Measurements from ENCODE around the gene TOM1L1. TPM values are rescaled to one million over a fixed set of nuclear protein-coding genes. Genes with fewer than 3 reads are reported as not detected.

Gene TOM1L1
- total RNA-seq, 1 experiment from 2014 or later, result 44.6 TPM

DNA sequence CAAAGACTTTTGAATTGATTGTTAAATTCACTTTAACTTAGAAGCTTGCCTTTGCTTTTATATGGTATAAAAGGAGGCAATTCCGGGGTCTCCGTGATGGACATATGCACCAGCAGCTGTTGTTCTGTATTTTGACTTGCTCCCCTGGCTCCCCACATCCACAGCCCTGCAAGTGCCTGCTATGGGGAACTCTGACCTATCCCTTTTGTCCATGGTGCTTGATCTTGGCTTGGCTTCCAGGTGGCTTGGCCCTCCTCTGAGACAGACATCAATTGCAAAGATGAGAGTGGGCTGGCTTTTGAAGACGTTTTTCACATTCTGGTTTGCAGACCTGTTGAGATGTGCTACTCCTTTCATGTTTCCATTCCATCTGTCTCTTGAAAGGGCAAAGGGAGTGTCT lies 26.9 kb downstream of the TOM1L1 start:
- Histone ChIP-seq H3K27me3 (ENCODE audit: insufficient read depth, low read length) (no peaks in the 10 kb centered on the region), H3K4me1 (ENCODE audit: insufficient read depth, low read length) (no peaks in the 10 kb centered on the region), H2BK20ac (ENCODE audit: low read depth, low read length, poor library complexity, severe bottlenecking) (no peak overlapping the region), H2BK5ac (ENCODE audit: insufficient read length, low read length) (no peak overlapping the region), H3K79me1 (ENCODE audit: insufficient read depth, low read depth, low read length, poor library complexity, severe bottlenecking) (peaks cover 3% of the 10 kb centered on the region), H2BK12ac (ENCODE audit: insufficient read length, low read depth, low read length) (no peak overlapping the region), H2AK5ac (ENCODE audit: insufficient read length, low read length) (no peak overlapping the region), H3K4ac (ENCODE audit: low read depth, low read length) (no peak overlapping the region), H2BK120ac (ENCODE audit: low read depth, low read length, poor library complexity, severe bottlenecking) (no peak overlapping the region), H3K18ac (ENCODE audit: insufficient read length, low read depth, low read length) (no peak overlapping the region), H3K27ac (ENCODE audit: insufficient read length, low read depth, low read length) (no peak overlapping the region), H4K20me1 (ENCODE audit: control insufficient read depth, insufficient read depth, insufficient read length) (no peaks in the 10 kb centered on the region), H4K91ac (ENCODE audit: insufficient read length, low read depth, low read length) (no peak overlapping the region), H3K4me2 (ENCODE audit: insufficient read depth, insufficient read length, low read length) (no peak overlapping the region), H3K79me2 (ENCODE audit: insufficient read depth, low read length) (no peaks in the 10 kb centered on the region), H3K23ac (ENCODE audit: insufficient read length, low read depth, low read length) (no peak overlapping the region), H3K9me3 (ENCODE audit: control insufficient read depth, low read depth, low read length) (no peaks in the 10 kb centered on the region), H4K5ac (ENCODE audit: insufficient read length, low read depth, low read length) (no peak overlapping the region), H4K8ac (replicated peaks; ENCODE audit: insufficient read length, low read depth, low read length) (no peak overlapping the region), H2BK15ac (ENCODE audit: low read depth, low read length) (no peak overlapping the region), H3T11ph (ENCODE audit: low read length) (no peak overlapping the region), H3K56ac (ENCODE audit: insufficient read length, low read depth, low read length) (no peak overlapping the region), H2AFZ (ENCODE audit: low read length) (no peak overlapping the region), H3K23me2 (ENCODE audit: insufficient read length, low read depth, low read length, poor library complexity, severe bottlenecking) (no peaks in the 10 kb centered on the region), H3K9ac (ENCODE audit: extremely low read depth, insufficient read length, low read length) (no peak overlapping the region), H3K14ac (ENCODE audit: insufficient read depth, low read length) (no peak overlapping the region)
- no CpG with 5 or more reads among the region's 3 CpGs for WGBS (ENCODE audit: extremely low coverage, insufficient read length, low lambda C conversion rate)
- Mint-ChIP-seq H3K27ac (no peak overlapping the region), H3K4me3 (no peak overlapping the region), H3K4me1 (peaks cover 5 to 6% of the 10 kb centered on the region in 2 experiments; a peak in 3 of 4 replicates), H3K9me3 (no peaks in the 10 kb centered on the region), H3K27me3 (ENCODE audit: low read depth) (peaks cover 1% of the 10 kb centered on the region; the same call in 1 of the 2 replicates), H3K36me3 (ENCODE audit: insufficient read depth in 1 of 3, low read depth in 3 of 3) (peaks cover 34 to 68% (median 63%) of the 10 kb centered on the region in 3 experiments)
- DNase-seq, result no peak
- TF ChIP-seq, protein P1, sequence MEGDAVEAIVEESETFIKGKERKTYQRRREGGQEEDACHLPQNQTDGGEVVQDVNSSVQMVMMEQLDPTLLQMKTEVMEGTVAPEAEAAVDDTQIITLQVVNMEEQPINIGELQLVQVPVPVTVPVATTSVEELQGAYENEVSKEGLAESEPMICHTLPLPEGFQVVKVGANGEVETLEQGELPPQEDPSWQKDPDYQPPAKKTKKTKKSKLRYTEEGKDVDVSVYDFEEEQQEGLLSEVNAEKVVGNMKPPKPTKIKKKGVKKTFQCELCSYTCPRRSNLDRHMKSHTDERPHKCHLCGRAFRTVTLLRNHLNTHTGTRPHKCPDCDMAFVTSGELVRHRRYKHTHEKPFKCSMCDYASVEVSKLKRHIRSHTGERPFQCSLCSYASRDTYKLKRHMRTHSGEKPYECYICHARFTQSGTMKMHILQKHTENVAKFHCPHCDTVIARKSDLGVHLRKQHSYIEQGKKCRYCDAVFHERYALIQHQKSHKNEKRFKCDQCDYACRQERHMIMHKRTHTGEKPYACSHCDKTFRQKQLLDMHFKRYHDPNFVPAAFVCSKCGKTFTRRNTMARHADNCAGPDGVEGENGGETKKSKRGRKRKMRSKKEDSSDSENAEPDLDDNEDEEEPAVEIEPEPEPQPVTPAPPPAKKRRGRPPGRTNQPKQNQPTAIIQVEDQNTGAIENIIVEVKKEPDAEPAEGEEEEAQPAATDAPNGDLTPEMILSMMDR (conservative IDR thresholded peaks at IDR 0.05), result no peak
